ENCODE results near the gene GSTT4. TPM values are rescaled to one million over a fixed set of nuclear protein-coding genes. Genes with fewer than 3 reads are reported as not detected.

GSTT4 gene
- total RNA-seq, 1 experiment from 2014 or later = not detected

- Mint-ChIP-seq H3K4me3 (no peak overlapping the region), H3K27ac (no peak overlapping the region), H3K9me3 (peaks cover 0 to 4% of the 10 kb centered on the region in 2 experiments; a peak in 2 of 5 replicates), H3K36me3 (ENCODE audit: insufficient read depth in 1 of 3, low read depth in 3 of 3) (no peaks in the 10 kb centered on the region; a peak in 1 of 7 replicates), H3K27me3 (ENCODE audit: low read depth) (peaks cover 9% of the 10 kb centered on the region), H3K4me1 (peaks cover 7 to 17% of the 10 kb centered on the region in 2 experiments)
- Histone ChIP-seq H3K14ac (ENCODE audit: insufficient read depth, low read length) (no peak overlapping the region), H3K23me2 (ENCODE audit: insufficient read length, low read depth, low read length, poor library complexity, severe bottlenecking) (peaks cover 4% of the 10 kb centered on the region), H3K9me3 (ENCODE audit: control insufficient read depth, low read depth, low read length) (no peaks in the 10 kb centered on the region), H3T11ph (ENCODE audit: low read length) (no peak overlapping the region), H3K27ac (ENCODE audit: insufficient read length, low read depth, low read length) (no peak overlapping the region), H3K4ac (ENCODE audit: low read depth, low read length) (no peak overlapping the region), H2BK120ac (ENCODE audit: low read depth, low read length, poor library complexity, severe bottlenecking) (no peak overlapping the region), H3K4me1 (ENCODE audit: insufficient read depth, low read length) (no peaks in the 10 kb centered on the region), H2BK15ac (ENCODE audit: low read depth, low read length) (no peak overlapping the region), H2BK12ac (ENCODE audit: insufficient read length, low read depth, low read length) (no peak overlapping the region), H3K9ac (ENCODE audit: extremely low read depth, insufficient read length, low read length) (no peak overlapping the region), H3K79me1 (ENCODE audit: insufficient read depth, low read depth, low read length, poor library complexity, severe bottlenecking) (no peaks in the 10 kb centered on the region), H3K18ac (ENCODE audit: insufficient read length, low read depth, low read length) (no peak overlapping the region), H4K5ac (ENCODE audit: insufficient read length, low read depth, low read length) (no peak overlapping the region), H3K27me3 (ENCODE audit: insufficient read depth, low read length) (no peaks in the 10 kb centered on the region; the same call in 1 of the 2 replicates), H3K4me2 (ENCODE audit: insufficient read depth, insufficient read length, low read length) (no peak overlapping the region), H2BK5ac (ENCODE audit: insufficient read length, low read length) (no peak overlapping the region), H3K56ac (ENCODE audit: insufficient read length, low read depth, low read length) (no peak overlapping the region), H3K23ac (ENCODE audit: insufficient read length, low read depth, low read length) (no peak overlapping the region), H2AFZ (ENCODE audit: low read length) (no peak overlapping the region), H4K8ac (replicated peaks; ENCODE audit: insufficient read length, low read depth, low read length) (no peak overlapping the region), H4K91ac (ENCODE audit: insufficient read length, low read depth, low read length) (no peak overlapping the region), H3K79me2 (ENCODE audit: insufficient read depth, low read length) (no peaks in the 10 kb centered on the region), H4K20me1 (ENCODE audit: control insufficient read depth, insufficient read depth, insufficient read length) (peaks cover 2% of the 10 kb centered on the region), H2AK5ac (ENCODE audit: insufficient read length, low read length) (no peak overlapping the region), H2BK20ac (ENCODE audit: low read depth, low read length, poor library complexity, severe bottlenecking) (no peak overlapping the region)
- DNase-seq = no peak
- TF ChIP-seq CTCF (conservative IDR thresholded peaks at IDR 0.05) = no peak
- WGBS (ENCODE audit: extremely low coverage, insufficient read length, low lambda C conversion rate) = no CpG with 5 or more reads among the region's 6 CpGs
Observed at GRCh38 chr22:24006914-24007214, 1.6 kb upstream of the GSTT4 start.
